HL-60 (cell line): Measurements from ENCODE around the gene KBTBD12.

Experiments used
- CTCF ChIP-seq: IDR thresholded peaks from one replicate; pipeline ENCODE4 v1.5.1; 2011; ENCODE audit warnings: low read length, control low read depth, inconsistent platforms; ENCODE audit not compliant: insufficient read depth
- GABPA ChIP-seq: IDR thresholded peaks from 2 replicates; pipeline ENCODE4 v1.6.1; 2012; ENCODE audit warnings: low read depth
- POLR2AphosphoS5 ChIP-seq: IDR thresholded peaks from 2 replicates; pipeline ENCODE4 v1.6.1; 2012; ENCODE audit warnings: low read depth
- TF ChIP-seq, protein P1 (sequence below): IDR thresholded peaks from 2 replicates; pipeline ENCODE4 v1.6.1; 2012; ENCODE audit warnings: low read depth; ENCODE audit not compliant: insufficient replicate concordance

- no peak for TF ChIP-seq CTCF
- TF ChIP-seq GABPA = no peak
- TF ChIP-seq POLR2AphosphoS5 = no peak
- TF ChIP-seq, protein P1, sequence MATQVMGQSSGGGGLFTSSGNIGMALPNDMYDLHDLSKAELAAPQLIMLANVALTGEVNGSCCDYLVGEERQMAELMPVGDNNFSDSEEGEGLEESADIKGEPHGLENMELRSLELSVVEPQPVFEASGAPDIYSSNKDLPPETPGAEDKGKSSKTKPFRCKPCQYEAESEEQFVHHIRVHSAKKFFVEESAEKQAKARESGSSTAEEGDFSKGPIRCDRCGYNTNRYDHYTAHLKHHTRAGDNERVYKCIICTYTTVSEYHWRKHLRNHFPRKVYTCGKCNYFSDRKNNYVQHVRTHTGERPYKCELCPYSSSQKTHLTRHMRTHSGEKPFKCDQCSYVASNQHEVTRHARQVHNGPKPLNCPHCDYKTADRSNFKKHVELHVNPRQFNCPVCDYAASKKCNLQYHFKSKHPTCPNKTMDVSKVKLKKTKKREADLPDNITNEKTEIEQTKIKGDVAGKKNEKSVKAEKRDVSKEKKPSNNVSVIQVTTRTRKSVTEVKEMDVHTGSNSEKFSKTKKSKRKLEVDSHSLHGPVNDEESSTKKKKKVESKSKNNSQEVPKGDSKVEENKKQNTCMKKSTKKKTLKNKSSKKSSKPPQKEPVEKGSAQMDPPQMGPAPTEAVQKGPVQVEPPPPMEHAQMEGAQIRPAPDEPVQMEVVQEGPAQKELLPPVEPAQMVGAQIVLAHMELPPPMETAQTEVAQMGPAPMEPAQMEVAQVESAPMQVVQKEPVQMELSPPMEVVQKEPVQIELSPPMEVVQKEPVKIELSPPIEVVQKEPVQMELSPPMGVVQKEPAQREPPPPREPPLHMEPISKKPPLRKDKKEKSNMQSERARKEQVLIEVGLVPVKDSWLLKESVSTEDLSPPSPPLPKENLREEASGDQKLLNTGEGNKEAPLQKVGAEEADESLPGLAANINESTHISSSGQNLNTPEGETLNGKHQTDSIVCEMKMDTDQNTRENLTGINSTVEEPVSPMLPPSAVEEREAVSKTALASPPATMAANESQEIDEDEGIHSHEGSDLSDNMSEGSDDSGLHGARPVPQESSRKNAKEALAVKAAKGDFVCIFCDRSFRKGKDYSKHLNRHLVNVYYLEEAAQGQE = no peak
These were observed 47.0 kb upstream of the KBTBD12 start for GRCh38 chr3:127867986-127868385.
